H1 (cell line): ENCODE results near the gene CAPN3. TPM values are rescaled to one million over a fixed set of nuclear protein-coding genes. Genes with fewer than 3 reads are reported as not detected.

Experiments used
- CBX5 ChIP-seq: fragments of 300-800, 300-1000 bp; sonication (generic); IDR thresholded peaks from 2 replicates; pipeline ENCODE4 v1.7.1; 2016; ENCODE audit warnings: antibody characterized with exemption, low read length, low read depth
- NANOG ChIP-seq: IDR thresholded peaks from 2 replicates; pipeline ENCODE4 v1.6.1; 2011; ENCODE audit warnings: low read length, low read depth, mild to moderate bottlenecking, inconsistent platforms; ENCODE audit not compliant: insufficient read depth, poor library complexity, severe bottlenecking
- polyA plus RNA-seq, 7 experiments: library from polyadenylated mRNA; depleted of rRNA in 3 of 7; stranded (reverse) in 5 of 7; unstranded in 2 of 7; fragments of >200 nt in 5 of 7; fragments of 200-250 nt in 2 of 7; gene quantifications; 1 replicate in 5 of 7; 2 replicates in 1 of 7; 4 replicates in 1 of 7; pipeline versions ENCODE4 v1.2.1 to v1.2.3, GENCODE V29; 2011 to 2013; ENCODE audit warnings: missing spikeins in 2 of 7, mixed read lengths in 2 of 7
- total RNA-seq: library from RNA; stranded (reverse); fragmentation: NEBNext Ultra II Directional; extraction: Animal tissue kit (Norgen Biotek cat#: 25700); gene quantifications from 2 replicates; pipeline ENCODE4 v1.2.1, GENCODE V29; 2021
- TF ChIP-seq, protein P1 (sequence below): fragments of 300-600 bp; sonication (generic); IDR thresholded peaks from 2 replicates; pipeline ENCODE4 v1.7.1; 2012; ENCODE audit warnings: low read length, moderate library complexity, mild to moderate bottlenecking, inconsistent platforms; ENCODE audit not compliant: insufficient replicate concordance

The CAPN3 gene
- total and polyA plus RNA-seq, 2 of the 8 experiments (the other 6 are each of a cell fraction or from before 2014, with no cell fraction given), result 0.80 to 2.1 TPM

DNA sequence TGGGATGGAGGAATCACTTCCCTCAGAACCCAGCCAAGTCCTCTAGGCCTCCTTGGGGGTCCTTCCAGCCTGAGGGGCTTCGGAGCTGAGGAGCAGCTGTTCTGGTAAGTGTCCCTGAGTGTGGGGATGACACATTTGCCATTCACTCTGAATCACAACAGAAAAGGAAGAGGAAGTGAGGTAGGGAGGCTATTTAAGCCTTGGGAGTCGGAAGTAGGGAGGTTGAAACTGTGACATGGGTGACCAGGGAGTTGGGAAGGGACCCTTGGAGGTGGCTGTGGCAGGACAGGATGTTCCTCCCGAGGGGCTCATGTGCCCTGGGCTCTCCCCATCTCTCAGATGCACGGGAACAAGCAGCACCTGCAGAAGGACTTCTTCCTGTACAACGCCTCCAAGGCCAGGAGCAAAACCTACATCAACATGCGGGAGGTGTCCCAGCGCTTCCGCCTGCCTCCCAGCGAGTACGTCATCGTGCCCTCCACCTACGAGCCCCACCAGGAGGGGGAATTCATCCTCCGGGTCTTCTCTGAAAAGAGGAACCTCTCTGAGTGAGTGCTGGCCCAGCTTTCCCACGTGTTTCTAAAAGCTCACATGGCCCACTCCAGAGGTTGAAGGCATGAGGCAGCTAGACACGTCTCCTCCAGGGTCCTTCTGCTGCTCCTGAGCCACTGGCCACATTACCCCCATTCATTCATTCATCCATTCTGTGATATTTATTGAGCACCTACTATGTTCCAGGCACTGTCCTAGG lies 43.3 kb downstream of the CAPN3 start (continued):
- TF ChIP-seq, protein P1, sequence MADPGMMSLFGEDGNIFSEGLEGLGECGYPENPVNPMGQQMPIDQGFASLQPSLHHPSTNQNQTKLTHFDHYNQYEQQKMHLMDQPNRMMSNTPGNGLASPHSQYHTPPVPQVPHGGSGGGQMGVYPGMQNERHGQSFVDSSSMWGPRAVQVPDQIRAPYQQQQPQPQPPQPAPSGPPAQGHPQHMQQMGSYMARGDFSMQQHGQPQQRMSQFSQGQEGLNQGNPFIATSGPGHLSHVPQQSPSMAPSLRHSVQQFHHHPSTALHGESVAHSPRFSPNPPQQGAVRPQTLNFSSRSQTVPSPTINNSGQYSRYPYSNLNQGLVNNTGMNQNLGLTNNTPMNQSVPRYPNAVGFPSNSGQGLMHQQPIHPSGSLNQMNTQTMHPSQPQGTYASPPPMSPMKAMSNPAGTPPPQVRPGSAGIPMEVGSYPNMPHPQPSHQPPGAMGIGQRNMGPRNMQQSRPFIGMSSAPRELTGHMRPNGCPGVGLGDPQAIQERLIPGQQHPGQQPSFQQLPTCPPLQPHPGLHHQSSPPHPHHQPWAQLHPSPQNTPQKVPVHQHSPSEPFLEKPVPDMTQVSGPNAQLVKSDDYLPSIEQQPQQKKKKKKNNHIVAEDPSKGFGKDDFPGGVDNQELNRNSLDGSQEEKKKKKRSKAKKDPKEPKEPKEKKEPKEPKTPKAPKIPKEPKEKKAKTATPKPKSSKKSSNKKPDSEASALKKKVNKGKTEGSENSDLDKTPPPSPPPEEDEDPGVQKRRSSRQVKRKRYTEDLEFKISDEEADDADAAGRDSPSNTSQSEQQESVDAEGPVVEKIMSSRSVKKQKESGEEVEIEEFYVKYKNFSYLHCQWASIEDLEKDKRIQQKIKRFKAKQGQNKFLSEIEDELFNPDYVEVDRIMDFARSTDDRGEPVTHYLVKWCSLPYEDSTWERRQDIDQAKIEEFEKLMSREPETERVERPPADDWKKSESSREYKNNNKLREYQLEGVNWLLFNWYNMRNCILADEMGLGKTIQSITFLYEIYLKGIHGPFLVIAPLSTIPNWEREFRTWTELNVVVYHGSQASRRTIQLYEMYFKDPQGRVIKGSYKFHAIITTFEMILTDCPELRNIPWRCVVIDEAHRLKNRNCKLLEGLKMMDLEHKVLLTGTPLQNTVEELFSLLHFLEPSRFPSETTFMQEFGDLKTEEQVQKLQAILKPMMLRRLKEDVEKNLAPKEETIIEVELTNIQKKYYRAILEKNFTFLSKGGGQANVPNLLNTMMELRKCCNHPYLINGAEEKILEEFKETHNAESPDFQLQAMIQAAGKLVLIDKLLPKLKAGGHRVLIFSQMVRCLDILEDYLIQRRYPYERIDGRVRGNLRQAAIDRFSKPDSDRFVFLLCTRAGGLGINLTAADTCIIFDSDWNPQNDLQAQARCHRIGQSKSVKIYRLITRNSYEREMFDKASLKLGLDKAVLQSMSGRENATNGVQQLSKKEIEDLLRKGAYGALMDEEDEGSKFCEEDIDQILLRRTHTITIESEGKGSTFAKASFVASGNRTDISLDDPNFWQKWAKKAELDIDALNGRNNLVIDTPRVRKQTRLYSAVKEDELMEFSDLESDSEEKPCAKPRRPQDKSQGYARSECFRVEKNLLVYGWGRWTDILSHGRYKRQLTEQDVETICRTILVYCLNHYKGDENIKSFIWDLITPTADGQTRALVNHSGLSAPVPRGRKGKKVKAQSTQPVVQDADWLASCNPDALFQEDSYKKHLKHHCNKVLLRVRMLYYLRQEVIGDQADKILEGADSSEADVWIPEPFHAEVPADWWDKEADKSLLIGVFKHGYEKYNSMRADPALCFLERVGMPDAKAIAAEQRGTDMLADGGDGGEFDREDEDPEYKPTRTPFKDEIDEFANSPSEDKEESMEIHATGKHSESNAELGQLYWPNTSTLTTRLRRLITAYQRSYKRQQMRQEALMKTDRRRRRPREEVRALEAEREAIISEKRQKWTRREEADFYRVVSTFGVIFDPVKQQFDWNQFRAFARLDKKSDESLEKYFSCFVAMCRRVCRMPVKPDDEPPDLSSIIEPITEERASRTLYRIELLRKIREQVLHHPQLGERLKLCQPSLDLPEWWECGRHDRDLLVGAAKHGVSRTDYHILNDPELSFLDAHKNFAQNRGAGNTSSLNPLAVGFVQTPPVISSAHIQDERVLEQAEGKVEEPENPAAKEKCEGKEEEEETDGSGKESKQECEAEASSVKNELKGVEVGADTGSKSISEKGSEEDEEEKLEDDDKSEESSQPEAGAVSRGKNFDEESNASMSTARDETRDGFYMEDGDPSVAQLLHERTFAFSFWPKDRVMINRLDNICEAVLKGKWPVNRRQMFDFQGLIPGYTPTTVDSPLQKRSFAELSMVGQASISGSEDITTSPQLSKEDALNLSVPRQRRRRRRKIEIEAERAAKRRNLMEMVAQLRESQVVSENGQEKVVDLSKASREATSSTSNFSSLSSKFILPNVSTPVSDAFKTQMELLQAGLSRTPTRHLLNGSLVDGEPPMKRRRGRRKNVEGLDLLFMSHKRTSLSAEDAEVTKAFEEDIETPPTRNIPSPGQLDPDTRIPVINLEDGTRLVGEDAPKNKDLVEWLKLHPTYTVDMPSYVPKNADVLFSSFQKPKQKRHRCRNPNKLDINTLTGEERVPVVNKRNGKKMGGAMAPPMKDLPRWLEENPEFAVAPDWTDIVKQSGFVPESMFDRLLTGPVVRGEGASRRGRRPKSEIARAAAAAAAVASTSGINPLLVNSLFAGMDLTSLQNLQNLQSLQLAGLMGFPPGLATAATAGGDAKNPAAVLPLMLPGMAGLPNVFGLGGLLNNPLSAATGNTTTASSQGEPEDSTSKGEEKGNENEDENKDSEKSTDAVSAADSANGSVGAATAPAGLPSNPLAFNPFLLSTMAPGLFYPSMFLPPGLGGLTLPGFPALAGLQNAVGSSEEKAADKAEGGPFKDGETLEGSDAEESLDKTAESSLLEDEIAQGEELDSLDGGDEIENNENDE, result no peak
- no peak for TF ChIP-seq NANOG
- no peak for TF ChIP-seq CBX5
